Suppressor macrophage treated with lipopolysaccharide for 4 hours (primary cell): Measurements from ENCODE around the gene CLN6.
"Not testable (repeated sequence)": the region's sequence is repeated elsewhere in the genome, so short reads cannot be mapped to it uniquely, and the experiment has no call there.

Experiments
- DNase-seq: peaks from one replicate; pipeline ENCODE4 v3.0.0-alpha.2; 2020

Gene CLN6

GRCh38 chr15:68186671-68187397 is 42.7 kb downstream of the CLN6 start:
- no peak for DNase-seq

GRCh38 chr15:68184616-68185480 is 44.7 kb downstream of the CLN6 start:
- peak; percentile 55 for DNase-seq

- peak; percentile 8 for DNase-seq
Observed at GRCh38 chr15:68183616-68184315, 45.8 kb downstream of the CLN6 start.

GRCh38 chr15:68177742-68178141 is 51.8 kb downstream of the CLN6 start:
- DNase-seq = no peak

- DNase-seq = no peak
Observed at GRCh38 chr15:68176601-68177000, 52.9 kb downstream of the CLN6 start.

- DNase-seq = peak; percentile 67
Observed at GRCh38 chr15:68175526-68175925, 54.0 kb downstream of the CLN6 start.

- no peak for DNase-seq
Observed at GRCh38 chr15:68173119-68173518, 56.4 kb downstream of the CLN6 start.

- not testable (repeated sequence) for DNase-seq
Observed at GRCh38 chr15:68172037-68172436, 57.5 kb downstream of the CLN6 start.

GRCh38 chr15:68166847-68167246 is 62.7 kb downstream of the CLN6 start:
- DNase-seq = no peak

- DNase-seq = no peak
Observed at GRCh38 chr15:68163191-68163590, 66.3 kb downstream of the CLN6 start.

- DNase-seq = no peak
Observed at GRCh38 chr15:68158046-68158628, 71.4 kb downstream of the CLN6 start.

GRCh38 chr15:68157074-68157473 is 72.5 kb downstream of the CLN6 start:
- no peak for DNase-seq
